Colonic mucosa (tissue), 4 donors: ENCODE measurements around the gene SYT6. TPM values are rescaled to one million over a fixed set of nuclear protein-coding genes. Genes with fewer than 3 reads are reported as not detected.

ENCODE experiments used
- DNase-seq: peaks from one replicate; pipeline ENCODE4 v3.0.0-alpha.2; 2020
- H3K27ac ChIP-seq: fragments of 200-600 bp; one replicate; pipeline ENCODE4 v1.8.0; 2021
- H3K27me3 ChIP-seq: fragments of 200-600 bp; one replicate; pipeline ENCODE4 v1.8.0; 2021
- H3K36me3 ChIP-seq: fragments of 200-600 bp; one replicate; pipeline ENCODE4 v1.8.0; 2021
- H3K4me1 ChIP-seq: fragments of 200-600 bp; one replicate; pipeline ENCODE4 v1.8.0; 2021; ENCODE audit warnings: mild to moderate bottlenecking
- H3K4me3 ChIP-seq: fragments of 200-600 bp; one replicate; pipeline ENCODE4 v1.8.0; 2021
- H3K9ac ChIP-seq, 2 donors: one replicate each; pipeline ENCODE4 v1.7.0; 2013; ENCODE audit warnings: control low read depth in 2 of 2, low read depth in 2 of 2, low read length in 2 of 2
- H3K9me3 ChIP-seq: fragments of 200-600 bp; one replicate; pipeline ENCODE4 v1.8.0; 2021
- CTCF ChIP-seq: fragments of 200-600 bp; IDR thresholded peaks from one replicate; pipeline ENCODE4 v1.8.0; 2022; ENCODE audit warnings: antibody characterized with exemption, mild to moderate bottlenecking
- intact Hi-C: fragments of 100-400 bp; cut with DNase I; formaldehyde crosslinking; loops from one replicate; pipeline ENCODE4 v1.14.1; 2022
- total RNA-seq, 2 donors: library from RNA; stranded (reverse); fragmentation: NEBNext Ultra II Directional in 1 of 2; extraction: Animal tissue kit (Norgen Biotek cat#: 25700) in 1 of 2; gene quantifications; one replicate each; pipeline ENCODE4 v1.2.1, GENCODE V29; 2021
- donor health status: healthy.
- donor health status: DM: no; HTN: no; CAD: no.
- donor health status: DM: no; HTN: no; CAD: no.

The SYT6 gene
- total RNA-seq, 2 donors from 2014 or later, result 0.22 to 0.35 TPM

- Histone ChIP-seq H3K4me1 (no peaks in the 10 kb centered on the region), H3K9me3 (no peaks in the 10 kb centered on the region), H3K36me3 (no peaks in the 10 kb centered on the region), H3K27me3 (peaks cover 11% of the 10 kb centered on the region), H3K9ac (no peak overlapping the region), H3K4me3 (no peak overlapping the region), H3K27ac (no peak overlapping the region)
- intact Hi-C loops, result no loop called here
- DNase-seq, result no peak
- TF ChIP-seq CTCF, result no peak
These were observed 6.3 kb upstream of the SYT6 start for GRCh38 chr1:114159941-114160340.

- TF ChIP-seq CTCF, result no peak
- Histone ChIP-seq H3K9me3 (no peaks in the 10 kb centered on the region), H3K27ac (no peak overlapping the region), H3K4me3 (no peak overlapping the region), H3K36me3 (no peaks in the 10 kb centered on the region), H3K27me3 (peaks cover 38% of the 10 kb centered on the region), H3K9ac (no peak overlapping the region), H3K4me1 (peaks cover 4% of the 10 kb centered on the region)
- intact Hi-C loops, result no loop called here
- no peak for DNase-seq
These were observed 3.6 kb upstream of the SYT6 start for GRCh38 chr1:114157275-114157660.

- intact Hi-C loops, result no loop called here
- Histone ChIP-seq H3K4me3 (no peak overlapping the region), H3K4me1 (peaks cover 4% of the 10 kb centered on the region), H3K27ac (no peak overlapping the region), H3K9ac (no peak overlapping the region), H3K9me3 (no peaks in the 10 kb centered on the region), H3K36me3 (no peaks in the 10 kb centered on the region), H3K27me3 (peaks cover 43% of the 10 kb centered on the region)
- no peak for DNase-seq
- no peak for TF ChIP-seq CTCF
These were observed 3.0 kb upstream of the SYT6 start for GRCh38 chr1:114156538-114157274.

- H3K4me3 ChIP-seq, result no peak overlapping the region
- H3K36me3 ChIP-seq, result no peaks in the 10 kb centered on the region
- H3K27me3 ChIP-seq, result peaks cover 52% of the 10 kb centered on the region
- no peak overlapping the region for H3K27ac ChIP-seq
- TF ChIP-seq CTCF, result no peak
- no peak for DNase-seq
- no peak overlapping the region for H3K9ac ChIP-seq
- peaks cover 4% of the 10 kb centered on the region for H3K4me1 ChIP-seq
- intact Hi-C loops, result no loop called here
- no peaks in the 10 kb centered on the region for H3K9me3 ChIP-seq
These were observed 2.0 kb upstream of the SYT6 start for GRCh38 chr1:114155706-114156105.

- no peak overlapping the region for H3K9ac ChIP-seq
- no peaks in the 10 kb centered on the region for H3K36me3 ChIP-seq
- peaks cover 4% of the 10 kb centered on the region for H3K4me1 ChIP-seq
- H3K9me3 ChIP-seq, result no peaks in the 10 kb centered on the region
- intact Hi-C loops, result no loop called here
- H3K27ac ChIP-seq, result no peak overlapping the region
- peaks cover 52% of the 10 kb centered on the region for H3K27me3 ChIP-seq
- TF ChIP-seq CTCF, result no peak
- H3K4me3 ChIP-seq, result no peak overlapping the region
- no peak for DNase-seq
These were observed 1.3 kb upstream of the SYT6 start for GRCh38 chr1:114154963-114155322.
